Measurements from ENCODE around the gene MICOS13.

The MICOS13 gene

DNA sequence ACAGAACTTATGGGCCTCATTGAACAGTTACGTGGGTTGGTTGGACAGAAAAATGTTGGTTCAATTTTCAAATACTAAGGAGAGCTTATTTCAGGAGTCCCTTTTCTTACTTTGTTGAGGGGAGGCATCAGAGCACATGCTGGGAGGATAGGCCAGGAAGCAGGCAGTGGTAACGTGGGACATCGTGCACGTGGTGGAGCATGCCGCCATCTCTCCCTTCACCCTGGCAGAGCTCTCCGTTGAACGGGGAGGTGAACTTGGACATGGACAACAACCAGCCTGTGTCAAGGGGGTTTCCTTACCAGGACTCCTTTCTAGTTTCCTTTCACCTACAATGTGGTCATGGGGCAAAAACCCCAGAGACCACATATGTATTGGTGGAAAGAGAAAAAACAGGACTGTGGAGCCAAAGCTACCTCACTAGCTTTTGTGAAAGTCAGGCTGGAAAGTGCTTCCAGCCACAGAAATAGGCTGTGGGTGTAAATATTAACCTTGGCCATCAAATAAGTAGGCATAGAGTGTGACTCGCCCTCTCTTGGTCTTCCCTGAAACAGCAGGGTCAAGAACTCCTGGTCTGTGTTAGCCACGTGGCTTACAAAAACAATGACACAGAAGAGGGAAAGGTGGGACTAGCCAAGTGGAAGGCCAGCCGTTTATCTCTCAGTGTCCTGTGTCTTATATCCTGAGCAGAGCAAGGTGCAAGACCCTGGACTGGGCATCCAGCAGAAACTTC lies 14.4 kb downstream of the MICOS13 start:
- DNase-seq, result no peak

DNA sequence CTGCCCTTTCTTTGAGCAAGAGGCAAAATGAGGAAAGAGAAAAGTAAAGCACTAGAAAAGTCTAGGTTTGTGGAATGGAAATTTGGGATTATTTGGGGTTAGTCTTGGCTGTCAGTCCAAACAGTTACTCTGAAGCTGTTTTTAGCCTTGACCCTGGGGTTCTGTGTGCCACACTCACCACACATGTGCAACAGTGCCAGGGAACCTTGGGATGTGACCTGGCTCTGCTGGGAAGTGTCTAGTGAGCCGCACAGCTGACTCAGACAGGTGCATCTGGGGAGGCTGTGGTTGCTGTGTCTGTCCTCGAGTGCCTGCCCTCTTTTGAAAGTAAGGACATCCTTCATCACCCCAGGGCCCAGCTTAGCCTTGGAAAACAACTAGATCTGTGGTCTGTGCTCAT lies 15.8 kb downstream of the MICOS13 start:
- no peak for DNase-seq

DNA sequence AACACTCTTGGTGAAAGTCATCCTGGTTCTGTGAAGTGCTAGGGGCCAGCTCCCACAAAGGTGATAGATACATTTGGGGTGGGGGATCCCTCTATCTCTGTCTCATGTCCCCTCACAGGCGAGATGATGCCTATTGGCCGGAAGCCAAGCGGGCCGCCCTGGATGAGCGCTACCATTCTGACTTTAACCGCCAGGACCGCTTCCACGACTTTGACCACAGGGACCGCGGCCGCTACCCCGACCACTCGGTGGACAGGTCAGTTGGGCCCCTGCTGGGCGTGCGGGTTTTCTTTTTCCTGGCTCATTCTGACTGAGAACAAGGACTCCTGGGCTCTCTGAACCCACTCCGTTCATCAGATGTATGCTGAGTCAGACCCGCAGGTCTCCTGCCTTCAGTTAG lies 16.4 kb downstream of the MICOS13 start:
- no peak for DNase-seq

DNA sequence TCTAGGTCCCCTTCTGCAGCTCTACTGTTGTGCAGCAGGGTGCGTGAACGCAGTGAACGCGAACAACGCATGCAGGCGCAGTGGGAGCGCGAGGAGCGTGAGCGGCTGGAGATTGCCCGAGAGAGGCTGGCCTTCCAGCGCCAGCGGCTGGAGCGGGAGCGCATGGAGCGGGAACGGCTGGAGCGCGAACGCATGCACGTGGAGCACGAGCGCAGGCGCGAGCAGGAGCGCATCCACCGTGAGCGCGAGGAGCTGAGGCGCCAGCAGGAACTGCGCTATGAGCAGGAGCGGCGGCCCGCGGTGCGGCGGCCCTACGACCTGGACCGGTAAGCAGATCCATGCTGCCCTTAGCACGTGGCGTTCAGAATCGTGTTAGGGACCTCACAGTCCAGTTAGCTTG lies 18.8 kb downstream of the MICOS13 start:
- DNase-seq, result no peak

DNA sequence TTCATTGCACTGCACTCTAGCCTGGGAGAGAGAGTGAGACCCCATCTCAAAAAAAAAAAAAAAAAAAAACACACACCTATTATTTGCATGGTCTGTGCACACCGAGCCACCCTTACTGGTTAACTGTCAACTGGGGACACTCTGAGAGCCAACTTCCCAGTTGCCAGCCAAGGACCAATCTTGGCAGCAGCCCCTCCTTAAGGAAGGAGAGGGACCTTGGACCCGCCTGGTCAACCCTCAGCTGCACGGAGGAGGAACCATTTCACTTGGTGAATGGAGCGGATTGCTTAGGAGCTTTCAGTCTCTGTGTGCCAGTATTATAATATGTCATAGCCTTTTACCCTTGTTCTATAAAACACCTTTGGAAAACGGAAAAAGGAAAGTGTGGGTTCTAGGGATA lies 24.9 kb downstream of the MICOS13 start:
- no peak for DNase-seq

DNA sequence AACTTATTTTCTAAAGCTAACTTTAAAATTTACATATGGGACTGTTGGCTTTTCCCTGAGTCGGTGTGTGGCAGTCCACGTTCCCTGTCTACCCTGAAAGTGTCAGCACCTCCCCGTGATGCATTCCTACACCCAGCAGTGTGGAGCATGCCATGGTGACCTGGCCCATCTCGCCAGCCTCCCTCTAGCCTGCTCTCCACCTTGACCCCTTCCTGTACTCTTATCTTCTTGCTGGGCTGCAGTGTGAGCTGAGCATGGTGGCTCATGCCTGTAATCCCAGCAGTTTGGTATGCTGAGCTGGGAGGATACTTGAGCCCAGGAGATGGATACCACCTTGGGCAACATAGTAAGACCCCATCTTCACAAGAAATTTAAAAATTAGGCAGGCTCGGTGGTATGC lies 25.4 kb downstream of the MICOS13 start:
- no peak for DNase-seq

DNA sequence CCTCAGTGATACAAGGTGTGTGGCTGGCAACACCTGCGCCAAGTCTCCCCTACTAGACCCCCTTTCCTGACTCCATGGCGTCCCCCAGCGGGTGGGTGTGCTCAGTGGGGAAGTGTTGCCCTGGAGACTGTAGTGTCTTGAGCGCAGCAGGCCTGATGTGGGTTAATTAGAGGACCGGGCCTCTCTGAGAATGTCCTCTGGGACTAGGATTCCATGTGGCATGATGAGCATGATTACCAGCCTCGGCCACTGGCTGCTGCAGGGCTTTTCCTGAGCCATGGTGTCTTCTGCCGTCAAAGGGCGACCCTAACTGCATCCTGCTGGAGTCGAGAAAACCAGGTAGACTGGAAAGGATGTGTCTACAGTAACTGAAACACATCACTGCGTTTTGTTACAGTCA lies 28.1 kb downstream of the MICOS13 start:
- DNase-seq, result no peak

DNA sequence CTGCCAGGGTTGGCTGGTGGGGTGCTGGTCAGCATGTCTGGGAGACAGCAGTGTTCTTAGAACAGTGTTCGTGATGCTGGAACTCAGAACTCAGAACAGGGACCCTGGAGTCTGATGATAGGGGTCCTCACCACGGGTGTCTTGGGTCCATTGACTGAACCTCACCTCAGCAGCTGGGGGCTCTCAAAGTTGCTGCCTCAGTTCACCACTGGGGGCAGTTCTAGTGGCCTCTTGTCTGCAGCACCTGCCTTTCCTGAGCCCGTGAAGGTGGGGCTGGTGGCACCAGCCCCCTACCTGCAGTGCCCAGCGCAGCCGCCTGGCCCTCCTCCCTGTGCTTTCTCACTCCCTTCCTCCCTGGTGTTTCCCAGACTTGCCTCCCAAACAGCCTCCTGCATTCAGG lies 29.0 kb downstream of the MICOS13 start:
- no peak for DNase-seq

DNA sequence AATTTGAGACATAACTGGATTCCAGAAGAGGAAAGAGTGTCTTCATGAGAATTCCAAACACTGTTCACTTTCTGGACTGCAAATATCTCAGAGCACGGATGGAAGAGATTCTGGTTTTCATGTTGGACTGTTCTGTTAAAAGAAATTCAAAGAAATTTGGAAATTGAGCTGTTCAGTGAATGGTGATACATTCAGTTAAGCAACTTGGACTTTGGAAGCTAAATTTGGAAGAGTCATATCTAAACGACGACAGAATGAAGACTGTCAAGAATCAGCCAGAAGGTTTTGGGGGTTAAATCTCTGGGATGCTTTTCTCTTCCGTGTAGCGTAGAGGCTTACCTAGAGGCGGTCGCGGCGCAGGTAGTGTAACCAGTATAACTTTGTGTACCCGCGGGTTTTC lies 31.9 kb downstream of the MICOS13 start:
- no peak for DNase-seq

DNA sequence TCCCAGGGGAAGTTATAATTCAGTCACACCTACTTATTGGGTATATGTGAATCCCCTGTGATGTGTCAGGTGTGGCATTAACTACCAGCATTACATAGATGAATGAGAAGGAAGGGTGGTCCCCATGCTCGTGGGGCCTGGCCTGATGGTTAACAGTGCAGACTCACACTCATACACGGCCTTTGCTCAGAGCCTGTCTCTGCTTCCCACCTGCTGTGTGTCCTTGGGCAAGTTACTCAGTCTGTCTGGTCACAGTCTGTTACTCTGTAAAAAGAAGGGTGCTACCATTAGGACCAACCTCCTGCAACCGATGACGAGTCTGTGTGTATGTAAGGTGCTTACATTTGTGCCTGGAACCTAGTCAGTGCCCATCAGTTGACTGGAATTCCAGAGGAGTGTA lies 33.6 kb downstream of the MICOS13 start:
- no peak for DNase-seq

DNA sequence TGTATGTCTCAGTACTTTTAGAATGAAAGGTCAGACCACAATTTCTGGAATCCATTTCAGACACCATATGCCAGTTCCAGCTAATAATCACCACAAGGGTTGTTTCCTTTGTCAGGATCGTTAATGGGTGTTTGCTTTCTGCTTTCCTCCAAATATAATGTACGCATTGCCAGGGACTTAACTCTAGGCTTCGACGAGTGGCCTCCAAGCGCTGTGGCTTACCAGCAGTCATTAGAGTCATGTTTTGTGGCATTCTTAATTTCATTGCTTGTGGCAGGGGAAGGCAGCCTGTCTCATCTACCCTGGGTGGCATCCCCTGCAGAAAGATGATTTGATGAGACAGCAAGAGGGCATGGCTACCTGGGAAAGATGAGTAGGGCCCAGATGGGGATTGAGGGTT lies 34.9 kb downstream of the MICOS13 start:
- DNase-seq, result no peak

DNA sequence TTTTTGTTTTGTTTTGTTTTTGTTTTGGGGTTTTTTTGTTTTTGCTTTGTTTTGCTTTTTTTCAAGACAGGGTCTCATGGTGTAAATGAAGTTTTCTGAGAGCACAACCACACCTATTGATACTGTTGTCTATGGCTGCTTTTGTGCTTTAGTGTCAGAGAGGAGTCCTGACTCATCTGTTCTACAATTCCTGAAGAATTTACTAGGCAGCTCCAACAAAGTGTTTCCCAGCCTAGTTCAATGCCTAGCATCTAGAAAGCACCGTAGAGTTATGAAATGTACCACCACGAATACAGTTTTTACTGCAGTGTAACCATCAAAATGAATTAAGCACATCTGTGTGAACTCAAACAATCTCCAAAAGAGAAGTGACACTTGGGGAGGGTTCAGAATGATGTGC lies 36.3 kb downstream of the MICOS13 start:
- DNase-seq, result no peak

DNA sequence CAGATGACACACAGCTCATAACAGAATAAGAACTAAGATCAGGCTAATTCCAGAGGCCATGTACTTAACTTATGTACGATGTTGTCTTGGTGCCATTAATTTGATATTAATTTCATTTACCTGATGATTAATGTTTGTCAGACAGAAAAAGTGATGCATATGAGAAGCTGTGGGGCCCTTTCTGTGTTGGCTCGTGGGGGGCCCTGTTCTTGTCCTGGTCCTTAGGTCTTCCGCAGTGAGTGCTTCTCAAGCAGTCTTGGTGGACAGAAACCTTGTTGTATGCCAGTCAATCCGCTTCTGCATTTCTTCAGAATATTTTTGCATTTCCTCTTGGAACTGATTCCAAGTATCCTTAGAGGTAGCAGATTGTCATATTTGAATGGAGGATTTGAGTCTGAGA lies 37.3 kb downstream of the MICOS13 start:
- DNase-seq, result no peak

DNA sequence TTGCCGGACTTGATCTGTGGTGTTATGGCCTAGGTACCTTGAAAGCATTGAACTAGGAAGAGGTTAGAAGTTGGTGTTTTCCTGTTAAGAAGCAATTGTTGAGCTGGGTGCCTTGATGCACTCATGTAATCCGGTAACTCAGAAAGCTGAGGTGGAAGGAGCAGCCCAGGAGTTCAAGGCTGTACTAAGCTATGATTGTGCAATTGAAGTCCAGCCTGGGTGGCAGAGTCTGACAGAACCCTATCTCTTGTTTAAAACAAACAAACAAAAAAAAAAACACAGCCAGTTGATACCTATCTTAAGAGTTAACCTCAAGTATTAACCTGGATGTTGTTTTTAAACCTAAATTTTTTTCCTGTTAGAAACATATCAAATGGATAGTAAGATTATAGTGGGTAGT lies 38.1 kb downstream of the MICOS13 start:
- DNase-seq, result no peak

DNA sequence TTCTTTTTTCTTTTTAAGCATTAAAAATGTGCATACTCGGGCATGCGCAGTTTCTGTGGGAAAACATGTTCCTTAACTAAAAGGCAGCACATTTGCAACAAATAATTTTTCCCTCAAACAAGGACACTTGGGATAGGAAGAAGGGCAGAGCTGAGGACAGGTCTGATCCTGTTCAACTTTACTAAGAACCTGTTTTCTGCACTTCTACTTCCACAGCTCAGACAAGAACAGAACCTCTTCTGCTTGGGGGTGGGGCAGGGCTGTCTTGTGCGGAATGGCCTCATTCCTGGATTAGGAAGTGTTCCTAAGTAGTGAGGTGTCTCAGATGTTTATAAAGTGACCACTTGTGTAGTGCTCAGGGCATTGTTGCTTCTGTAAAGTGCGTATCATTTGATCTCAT lies 39.1 kb downstream of the MICOS13 start:
- no peak for DNase-seq

DNA sequence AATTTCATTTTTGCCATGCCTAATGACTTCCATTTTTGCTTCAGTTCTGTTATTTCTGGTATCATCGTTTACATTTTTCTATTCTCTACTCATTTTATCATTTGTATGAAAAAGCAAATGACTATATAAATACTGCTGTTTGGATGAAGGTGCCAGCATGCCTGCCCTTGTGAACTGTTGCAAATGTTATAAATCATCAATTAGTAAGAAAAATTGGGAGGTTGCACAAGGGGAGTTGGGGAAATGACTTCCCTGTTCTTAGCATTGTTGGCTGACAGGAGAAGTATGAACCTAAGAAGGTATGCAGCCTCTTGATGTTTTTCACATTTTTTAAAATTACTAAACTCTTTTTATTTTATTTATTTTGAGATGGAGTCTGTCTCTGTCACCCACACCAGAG lies 42.3 kb downstream of the MICOS13 start:
- DNase-seq, result no peak

DNA sequence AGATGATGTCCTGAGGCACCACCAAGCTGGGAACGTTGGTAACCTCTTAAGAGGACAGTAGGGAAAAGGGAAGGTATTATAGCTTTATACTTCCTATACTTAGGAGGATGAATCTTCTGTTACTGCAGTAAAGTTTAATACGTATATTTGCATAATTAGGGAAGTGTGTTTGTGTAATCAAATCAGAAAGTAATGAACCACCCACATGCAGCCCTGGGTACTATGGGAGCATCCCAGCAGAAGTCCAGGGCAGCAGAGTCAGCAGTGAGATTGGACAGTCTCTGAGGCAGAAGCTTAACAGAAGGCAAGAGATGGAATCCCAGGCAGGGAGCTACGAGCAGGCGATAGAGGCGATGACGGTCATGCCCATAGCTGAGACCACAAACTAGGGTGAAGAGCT lies 44.9 kb downstream of the MICOS13 start:
- DNase-seq, result no peak

DNA sequence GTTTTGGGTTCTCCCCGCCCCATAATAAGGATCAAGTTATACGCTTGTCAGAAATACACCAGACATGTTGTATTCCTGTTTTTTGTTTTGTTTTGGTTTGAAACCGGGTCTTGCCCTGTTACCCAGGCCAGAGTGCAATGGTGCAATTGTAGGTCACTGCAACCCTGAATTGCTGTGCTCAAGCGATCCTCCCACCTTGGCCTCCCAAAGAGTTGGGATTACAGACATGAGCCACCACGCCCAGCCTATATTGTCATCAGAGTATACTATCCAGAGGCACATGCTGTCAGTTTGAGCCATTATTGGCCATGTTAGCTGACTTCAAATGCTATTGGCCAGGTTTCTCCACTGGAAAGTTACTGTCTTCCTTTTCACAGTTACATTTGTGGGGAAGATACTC lies 47.7 kb downstream of the MICOS13 start:
- no peak for DNase-seq

DNA sequence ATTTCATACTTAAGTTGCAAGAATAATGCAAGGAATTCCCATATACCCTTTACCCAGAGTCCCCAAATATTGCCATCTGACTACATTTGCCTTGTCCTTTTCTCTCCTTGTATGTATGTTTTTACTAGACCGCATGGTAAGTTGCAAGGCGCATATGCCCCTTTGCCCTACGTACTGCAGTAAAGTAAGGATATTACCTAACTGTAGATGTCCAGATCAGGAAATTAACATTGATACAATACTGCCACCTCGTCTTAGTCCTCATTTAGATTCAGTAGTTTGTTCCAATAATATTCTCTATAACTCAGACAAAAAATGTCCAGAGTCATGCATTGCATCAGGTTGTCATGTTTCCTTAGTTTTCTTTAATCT lies 48.1 kb downstream of the MICOS13 start:
- DNase-seq, result no peak

DNA sequence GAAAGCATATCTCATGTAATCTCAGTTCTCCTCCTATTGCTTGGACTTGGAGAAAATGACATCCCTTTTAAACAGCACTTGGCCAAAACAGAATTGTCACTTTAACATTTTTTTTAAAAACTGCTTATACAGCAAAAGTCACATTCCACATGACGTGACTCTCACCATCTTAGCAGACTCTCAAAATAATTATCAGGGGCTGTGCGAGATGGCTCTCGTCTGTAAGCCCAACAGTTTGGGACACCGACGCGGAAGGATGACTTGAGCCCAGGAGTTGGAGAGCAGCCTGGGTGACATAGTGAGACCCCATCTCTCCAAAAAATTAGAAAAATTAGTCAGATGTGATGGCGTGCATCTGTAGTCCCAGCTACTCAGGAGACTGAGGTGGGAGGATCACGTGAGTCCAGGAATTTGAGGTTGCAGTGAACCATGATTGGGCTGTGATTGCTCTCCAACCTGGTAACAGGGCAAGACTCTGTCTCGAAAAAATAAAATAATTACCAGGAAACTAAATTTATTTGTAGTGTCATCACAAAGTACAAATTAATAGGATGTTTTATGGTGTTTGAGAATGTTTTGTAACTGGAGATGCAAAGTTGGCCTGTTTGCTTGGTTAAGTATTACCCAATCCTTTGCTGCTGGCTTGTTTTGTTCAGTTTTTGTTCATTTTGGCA lies 48.6 kb downstream of the MICOS13 start:
- DNase-seq, result no peak

DNA sequence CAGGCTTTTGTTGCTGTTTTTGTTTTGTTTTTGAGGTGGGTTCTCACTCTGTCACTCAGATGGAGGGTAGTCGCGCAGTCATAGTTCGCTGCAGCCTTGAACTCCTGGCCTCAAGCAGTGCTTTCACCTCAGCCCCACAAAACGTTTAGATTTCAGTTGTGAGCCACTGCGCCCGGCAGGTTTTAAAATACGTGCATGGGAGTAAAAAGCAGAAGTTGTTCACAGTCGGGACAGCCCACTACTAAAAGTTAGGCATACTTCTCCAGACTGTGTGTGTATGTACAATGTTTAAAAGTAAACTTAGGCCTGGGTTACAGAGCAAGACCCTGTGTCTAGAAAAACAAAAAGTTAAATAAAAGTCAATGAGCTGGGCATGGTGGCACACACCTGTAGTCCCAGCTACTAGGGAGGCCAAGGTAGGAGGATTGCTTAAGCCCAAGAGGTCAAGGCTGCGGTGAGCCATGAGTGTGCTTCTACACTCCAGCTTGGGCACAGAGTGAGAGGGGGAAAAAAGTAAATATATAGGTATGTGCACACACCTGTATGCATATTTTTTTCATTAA lies 51.3 kb downstream of the MICOS13 start:
- DNase-seq, result no peak

DNA sequence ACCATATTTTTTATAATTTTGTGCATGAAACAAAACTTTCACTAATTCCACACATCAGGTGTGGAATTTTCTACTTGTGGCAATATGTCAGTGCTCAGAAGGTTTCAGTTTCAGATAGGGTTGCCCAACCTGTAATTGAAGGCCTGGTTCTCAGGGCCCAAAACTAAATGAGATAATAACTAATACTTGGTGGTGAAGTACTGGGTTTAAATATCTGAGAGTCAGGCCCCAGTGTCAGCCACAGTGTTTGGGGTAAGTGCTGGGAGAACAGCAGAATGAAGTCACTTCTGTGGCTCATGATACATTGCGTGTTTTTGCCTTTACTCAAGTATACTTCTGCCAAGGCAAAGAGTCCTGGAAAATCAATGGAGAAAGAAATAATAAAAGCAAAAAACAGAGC lies 51.9 kb downstream of the MICOS13 start:
- no peak for DNase-seq

All from CD4-positive, alpha-beta T cell treated with Interleukin-21 for 1 hour (primary cell).